Muscle layer of colon (tissue), 2 donors: ENCODE data around the gene GABRG3.

Experiments used
- H3K27ac ChIP-seq: one replicate; pipeline ENCODE4 v1.7.0; 2013; ENCODE audit warnings: low read depth, mild to moderate bottlenecking, low read length, moderate library complexity
- H3K27me3 ChIP-seq, 2 donors: one replicate each; pipeline ENCODE4 v1.7.0; 2013; ENCODE audit warnings: low read length in 2 of 2, mild to moderate bottlenecking in 2 of 2; ENCODE audit not compliant: insufficient read depth in 2 of 2, control insufficient read depth in 1 of 2
- H3K36me3 ChIP-seq: one replicate; pipeline ENCODE4 v1.7.0; 2013; ENCODE audit warnings: mild to moderate bottlenecking, low read length; ENCODE audit not compliant: insufficient read depth
- H3K4me1 ChIP-seq: one replicate; pipeline ENCODE4 v1.7.0; 2013; ENCODE audit warnings: mild to moderate bottlenecking, low read length; ENCODE audit not compliant: insufficient read depth
- H3K4me3 ChIP-seq, 2 donors: one replicate each; pipeline ENCODE4 v1.7.0; 2013; ENCODE audit warnings: low read length in 2 of 2, low read depth in 1 of 2, mild to moderate bottlenecking in 1 of 2, moderate library complexity in 1 of 2
- H3K9ac ChIP-seq: one replicate; pipeline ENCODE4 v1.7.0; 2013; ENCODE audit warnings: low read length
- H3K9me3 ChIP-seq: one replicate; pipeline ENCODE4 v1.7.0; 2013; ENCODE audit warnings: mild to moderate bottlenecking, low read length
- donor health status: abdominal sarcoma.
- donor health status: Adenocarcinoma of cecum.

The GABRG3 gene

DNA sequence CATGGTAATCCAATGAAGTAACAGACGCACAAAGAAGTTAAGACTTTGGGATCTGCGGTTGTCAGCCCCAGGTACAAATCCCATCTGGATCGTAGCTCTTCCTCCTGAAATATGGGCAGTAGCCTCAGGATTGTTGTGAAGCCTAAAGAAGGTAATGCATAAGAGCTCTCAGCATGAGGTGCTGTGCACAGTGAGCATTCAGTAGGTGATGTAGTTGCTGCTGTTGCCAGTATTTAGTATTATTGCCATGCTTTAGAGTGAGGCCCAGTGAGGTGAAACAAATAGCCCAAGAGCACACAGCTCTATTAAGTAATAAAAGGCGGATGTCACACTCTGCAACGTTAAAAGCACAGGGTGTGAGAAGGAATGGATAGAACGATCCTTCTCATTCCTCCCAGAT lies 225.7 kb downstream of the GABRG3 start:
- H3K9ac ChIP-seq = no peak overlapping the region
- no peaks in the 10 kb centered on the region for H3K9me3 ChIP-seq
- H3K36me3 ChIP-seq = no peaks in the 10 kb centered on the region
- no peaks in the 10 kb centered on the region for H3K27me3 ChIP-seq
- H3K4me1 ChIP-seq = no peaks in the 10 kb centered on the region
- H3K4me3 ChIP-seq = no peak overlapping the region
- H3K27ac ChIP-seq = no peak overlapping the region

DNA sequence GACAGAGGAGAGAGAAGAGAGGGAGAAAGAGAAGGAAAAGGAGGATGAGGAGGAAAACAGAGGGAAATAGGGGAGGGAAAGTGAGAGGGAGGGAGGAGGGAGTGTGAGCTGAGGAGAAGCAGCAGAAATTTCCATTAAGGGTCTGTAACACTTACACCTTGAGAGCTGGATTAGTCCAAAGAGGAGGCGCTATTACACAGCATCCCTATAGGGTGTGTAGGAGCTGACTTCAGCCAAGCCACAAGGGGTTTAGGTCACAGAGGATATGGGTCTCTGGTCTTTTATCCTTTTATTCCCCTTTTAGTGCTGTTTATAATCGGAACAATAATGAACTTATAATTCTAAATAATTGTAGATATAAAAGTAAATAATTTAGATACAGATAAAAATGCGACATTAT lies 230.4 kb downstream of the GABRG3 start:
- no peak overlapping the region for H3K9ac ChIP-seq
- no peaks in the 10 kb centered on the region for H3K9me3 ChIP-seq
- no peaks in the 10 kb centered on the region for H3K27me3 ChIP-seq
- H3K4me1 ChIP-seq = no peaks in the 10 kb centered on the region
- H3K36me3 ChIP-seq = no peaks in the 10 kb centered on the region
- H3K4me3 ChIP-seq = no peak overlapping the region
- H3K27ac ChIP-seq = no peak overlapping the region

DNA sequence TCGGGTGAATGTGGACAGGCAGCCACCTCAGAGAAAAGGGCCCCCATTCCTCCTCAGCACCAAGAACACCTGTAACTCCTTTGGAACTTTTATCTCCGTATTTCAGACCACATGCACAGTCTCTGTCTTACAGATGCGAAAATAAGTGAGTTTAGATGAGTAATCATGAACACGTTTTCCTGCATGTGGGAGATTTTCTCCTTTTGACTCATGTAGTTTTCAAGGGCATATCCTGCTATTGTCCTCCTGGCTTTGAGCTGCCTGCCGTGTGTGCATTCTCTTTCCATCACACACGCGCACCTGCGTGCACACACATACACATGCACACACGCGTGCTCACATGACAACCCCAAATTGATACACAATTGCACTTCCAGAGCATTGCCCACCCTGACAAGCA lies 239.2 kb downstream of the GABRG3 start:
- Histone ChIP-seq H3K27ac (no peak overlapping the region), H3K4me1 (no peaks in the 10 kb centered on the region), H3K4me3 (no peak overlapping the region), H3K27me3 (no peaks in the 10 kb centered on the region), H3K9ac (no peak overlapping the region), H3K9me3 (no peaks in the 10 kb centered on the region), H3K36me3 (no peaks in the 10 kb centered on the region)

DNA sequence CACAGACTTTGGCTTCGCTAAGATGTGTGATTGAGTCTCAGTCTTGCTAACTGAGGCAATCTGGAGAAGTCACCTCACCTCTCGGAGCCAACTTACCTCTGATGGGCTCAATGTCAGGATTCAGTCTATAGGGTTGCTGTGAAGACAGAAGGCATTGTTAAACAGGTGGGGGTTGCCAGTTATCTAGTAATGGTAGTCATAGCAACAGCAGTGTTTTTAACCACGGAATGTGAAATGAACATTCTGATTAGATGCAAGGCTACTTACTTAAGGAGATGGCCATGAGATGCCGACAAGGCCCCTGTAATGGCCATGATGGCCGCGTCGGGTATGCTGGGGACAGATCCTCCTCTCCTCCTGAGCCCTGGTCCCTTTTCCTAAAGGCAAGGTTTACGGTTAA lies 243.1 kb downstream of the GABRG3 start:
- H3K9me3 ChIP-seq = no peaks in the 10 kb centered on the region
- no peaks in the 10 kb centered on the region for H3K36me3 ChIP-seq
- no peak overlapping the region for H3K9ac ChIP-seq
- no peaks in the 10 kb centered on the region for H3K27me3 ChIP-seq
- no peak overlapping the region for H3K4me3 ChIP-seq
- no peak overlapping the region for H3K27ac ChIP-seq
- H3K4me1 ChIP-seq = no peaks in the 10 kb centered on the region

DNA sequence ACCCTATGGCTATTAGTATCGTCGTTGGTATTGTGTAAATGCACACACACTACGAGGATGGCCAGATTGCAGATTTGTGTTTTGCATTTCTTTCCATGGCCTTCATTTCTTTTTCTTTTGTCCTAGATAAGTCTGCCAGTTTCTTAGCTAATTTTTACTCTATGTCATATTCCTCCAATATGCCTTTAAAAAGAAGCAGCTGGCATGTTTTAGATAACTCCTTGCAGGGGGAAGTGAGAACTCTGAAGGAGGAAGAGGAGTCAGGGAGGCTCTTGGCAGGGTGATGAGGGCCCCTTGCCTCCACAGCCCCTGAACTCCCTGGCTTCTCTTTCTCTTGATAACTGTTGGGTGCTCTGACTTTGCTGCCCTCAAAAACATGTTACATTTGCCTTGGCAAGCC lies 244.0 kb downstream of the GABRG3 start:
- Histone ChIP-seq H3K27me3 (no peaks in the 10 kb centered on the region), H3K4me3 (no peak overlapping the region), H3K27ac (no peak overlapping the region), H3K4me1 (no peaks in the 10 kb centered on the region), H3K9me3 (no peaks in the 10 kb centered on the region), H3K36me3 (no peaks in the 10 kb centered on the region), H3K9ac (no peak overlapping the region)

DNA sequence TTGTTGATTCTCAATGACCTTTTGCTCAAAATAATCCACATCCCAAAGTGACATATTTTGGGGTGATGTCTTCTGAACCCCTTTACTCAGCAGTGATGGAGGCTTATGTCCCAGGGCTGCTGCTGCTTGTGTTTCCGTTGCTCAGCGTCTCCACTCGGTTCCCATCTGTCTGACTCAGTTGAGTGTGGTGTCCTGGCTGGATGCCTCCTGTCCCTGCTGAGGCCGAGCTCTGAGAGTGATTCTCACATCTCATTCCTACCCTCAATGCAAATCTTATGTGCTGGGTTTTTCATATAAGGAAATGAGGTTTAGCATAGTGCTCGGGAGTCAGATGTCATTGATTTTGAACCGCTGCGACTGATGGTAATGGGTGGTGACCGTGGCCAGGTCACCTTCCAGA lies 247.4 kb downstream of the GABRG3 start:
- no peak overlapping the region for H3K4me3 ChIP-seq
- no peaks in the 10 kb centered on the region for H3K36me3 ChIP-seq
- no peaks in the 10 kb centered on the region for H3K4me1 ChIP-seq
- H3K9me3 ChIP-seq = no peaks in the 10 kb centered on the region
- H3K9ac ChIP-seq = no peak overlapping the region
- no peaks in the 10 kb centered on the region for H3K27me3 ChIP-seq
- no peak overlapping the region for H3K27ac ChIP-seq

DNA sequence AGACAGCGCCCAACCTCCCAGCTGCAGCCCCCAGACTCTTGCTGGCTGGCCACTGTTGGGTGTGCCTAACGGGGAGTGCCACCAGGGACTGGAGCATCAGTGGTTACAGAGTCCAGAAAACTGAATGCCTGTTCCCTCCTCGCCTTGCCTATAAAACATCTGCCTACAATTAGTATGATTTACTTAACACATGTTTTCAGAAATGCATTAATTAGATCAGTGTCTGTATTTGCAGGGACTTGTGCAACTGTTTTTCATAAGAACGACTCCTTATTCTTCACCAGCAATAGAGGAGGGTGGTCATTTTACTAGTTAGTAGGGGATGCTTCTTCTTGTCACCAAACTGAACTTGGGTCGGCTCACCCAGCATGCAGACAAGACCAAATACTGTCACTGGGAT lies 248.7 kb downstream of the GABRG3 start:
- Histone ChIP-seq H3K4me3 (no peak overlapping the region), H3K27me3 (no peaks in the 10 kb centered on the region), H3K9ac (no peak overlapping the region), H3K4me1 (no peaks in the 10 kb centered on the region), H3K27ac (no peak overlapping the region), H3K36me3 (no peaks in the 10 kb centered on the region), H3K9me3 (no peaks in the 10 kb centered on the region)

DNA sequence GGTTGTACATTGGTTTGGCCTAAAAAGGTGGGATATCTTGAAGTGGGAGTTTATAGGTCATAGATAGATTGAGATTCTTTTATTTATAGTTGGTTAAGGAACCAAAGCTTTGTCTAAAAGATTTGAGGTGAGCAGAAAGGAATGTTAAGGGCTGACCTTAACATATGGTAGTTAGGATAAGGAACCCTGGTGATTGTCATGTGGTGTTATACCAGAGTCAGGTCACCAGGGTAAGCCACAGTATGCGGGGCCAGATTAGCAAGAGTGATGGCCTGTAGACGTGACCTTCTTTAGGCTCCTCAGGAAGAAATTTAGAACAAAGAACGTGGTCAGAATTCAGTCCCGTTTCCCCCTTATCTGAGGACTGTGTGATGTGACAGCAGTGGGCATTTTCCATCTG lies 249.2 kb downstream of the GABRG3 start:
- Histone ChIP-seq H3K27me3 (no peaks in the 10 kb centered on the region), H3K27ac (no peak overlapping the region), H3K36me3 (no peaks in the 10 kb centered on the region), H3K9ac (no peak overlapping the region), H3K9me3 (no peaks in the 10 kb centered on the region), H3K4me3 (no peak overlapping the region), H3K4me1 (no peaks in the 10 kb centered on the region)

DNA sequence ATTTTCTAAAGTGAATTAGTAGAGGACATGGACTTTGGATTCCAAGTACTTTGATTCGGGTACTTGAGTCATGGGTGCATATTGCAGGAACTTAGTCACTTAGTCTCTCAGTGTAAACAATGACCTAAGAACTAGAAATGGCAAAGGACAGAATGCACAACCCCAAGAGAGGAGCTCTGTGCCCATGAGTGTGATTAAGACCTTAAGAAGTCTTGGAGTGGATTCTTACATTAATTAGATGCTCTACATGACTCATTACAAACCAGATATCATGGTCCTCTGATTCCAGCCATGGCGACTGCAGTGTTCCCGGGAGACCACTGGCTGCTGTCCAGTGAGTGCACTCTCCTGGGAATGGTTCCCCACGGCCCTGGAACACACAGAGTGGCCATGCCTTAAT lies 251.5 kb downstream of the GABRG3 start:
- H3K27me3 ChIP-seq = no peaks in the 10 kb centered on the region
- no peak overlapping the region for H3K27ac ChIP-seq
- H3K4me1 ChIP-seq = no peaks in the 10 kb centered on the region
- H3K36me3 ChIP-seq = no peaks in the 10 kb centered on the region
- H3K9me3 ChIP-seq = no peaks in the 10 kb centered on the region
- H3K9ac ChIP-seq = no peak overlapping the region
- no peak overlapping the region for H3K4me3 ChIP-seq

DNA sequence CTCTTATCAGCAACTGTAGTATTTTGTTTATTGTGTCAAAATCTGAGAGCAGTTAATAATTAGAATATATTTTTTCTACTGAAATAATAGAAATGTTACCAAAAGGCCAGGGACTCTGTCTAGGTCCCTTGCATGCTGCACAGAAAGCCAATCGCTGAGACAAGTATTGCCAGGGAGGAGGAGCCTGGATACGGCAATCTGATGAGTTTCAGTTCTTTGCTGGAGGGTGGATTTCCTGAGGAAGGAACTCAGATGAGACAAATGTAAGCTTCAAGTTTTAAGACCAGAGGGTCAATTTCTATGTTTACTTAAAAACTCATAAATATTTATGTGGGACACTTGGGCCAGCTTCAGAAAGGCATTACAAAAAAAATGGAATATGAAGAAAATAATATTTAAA lies 252.2 kb downstream of the GABRG3 start:
- H3K27ac ChIP-seq = no peak overlapping the region
- no peaks in the 10 kb centered on the region for H3K27me3 ChIP-seq
- H3K9me3 ChIP-seq = no peaks in the 10 kb centered on the region
- H3K36me3 ChIP-seq = no peaks in the 10 kb centered on the region
- no peaks in the 10 kb centered on the region for H3K4me1 ChIP-seq
- no peak overlapping the region for H3K9ac ChIP-seq
- H3K4me3 ChIP-seq = no peak overlapping the region

DNA sequence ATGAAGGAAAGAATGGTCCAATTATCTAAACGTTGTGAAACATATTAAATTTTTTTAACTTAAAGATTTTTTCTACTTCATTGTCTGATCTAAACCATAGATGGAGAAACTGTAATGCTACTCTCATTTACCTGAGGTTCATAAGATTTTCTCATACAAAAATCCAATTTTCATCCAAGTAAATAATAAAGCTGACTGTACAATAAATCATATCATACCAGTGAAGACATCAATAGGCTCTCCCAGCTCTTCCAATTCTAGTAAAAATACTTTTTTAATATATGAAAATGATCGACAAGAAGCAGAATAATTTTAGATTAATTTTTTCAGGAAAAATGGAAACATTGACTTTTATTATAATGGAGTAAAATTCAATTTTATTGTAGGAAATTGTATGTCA lies 260.8 kb downstream of the GABRG3 start:
- Histone ChIP-seq H3K27me3 (no peaks in the 10 kb centered on the region), H3K4me3 (no peak overlapping the region), H3K27ac (no peak overlapping the region), H3K9me3 (no peaks in the 10 kb centered on the region), H3K36me3 (no peaks in the 10 kb centered on the region), H3K9ac (no peak overlapping the region), H3K4me1 (no peaks in the 10 kb centered on the region)

DNA sequence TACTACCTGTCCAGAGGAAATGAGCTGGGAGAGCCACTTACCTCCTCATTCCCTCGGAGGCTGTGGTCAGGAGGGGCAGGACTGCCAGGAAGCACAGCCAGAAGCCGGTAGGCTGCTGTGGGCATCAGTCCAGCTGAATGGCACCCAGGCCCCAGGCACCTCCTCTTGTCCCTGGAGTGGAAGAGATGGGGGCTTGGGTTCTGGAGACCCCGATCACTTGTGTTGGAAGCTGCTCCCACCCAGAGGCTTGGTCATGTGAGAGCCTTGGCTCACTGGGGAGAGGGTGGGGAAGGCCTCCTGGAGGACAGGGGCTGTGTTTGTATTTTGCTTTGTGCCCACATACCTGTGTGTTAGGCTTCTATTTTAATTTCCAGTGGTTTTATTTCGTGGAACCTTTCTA lies 261.9 kb downstream of the GABRG3 start:
- no peaks in the 10 kb centered on the region for H3K4me1 ChIP-seq
- H3K27me3 ChIP-seq = no peaks in the 10 kb centered on the region
- H3K27ac ChIP-seq = no peak overlapping the region
- no peak overlapping the region for H3K9ac ChIP-seq
- no peaks in the 10 kb centered on the region for H3K9me3 ChIP-seq
- no peak overlapping the region for H3K4me3 ChIP-seq
- H3K36me3 ChIP-seq = no peaks in the 10 kb centered on the region
